H1 (cell line): ENCODE results near the gene KCNJ5. TPM values are rescaled to one million over a fixed set of nuclear protein-coding genes. Genes with fewer than 3 reads are reported as not detected.

ENCODE experiments used
- CTCF ChIA-PET: fragments of 300-600 bp; sonication (Branson Sonifier 250); formaldehyde crosslinking; loops from one replicate; lab custom pipeline; 2021; ENCODE audit not compliant: partially characterized antibody; lab: Charles Lee
- POLR2A ChIA-PET: fragments of 300-600 bp; sonication (Branson Sonifier 250); formaldehyde crosslinking; loops from one replicate; lab custom pipeline; 2021; ENCODE audit warnings: inconsistent platforms; ENCODE audit not compliant: partially characterized antibody; lab: Charles Lee
- DNase-seq, 2 experiments: peaks; one replicate each; pipeline versions ENCODE4 v3.0.0 to v3.0.0-alpha.2; 2010 to 2022; ENCODE audit warnings: low spot score in 2 of 2, low read depth in 1 of 2, mixed read lengths in 1 of 2
- FAIRE-seq: peaks from 2 replicates; lab custom pipeline; 2011; peaks lifted over from hg19 to GRCh38; lab: Jason Lieb, UNC
- H2AFZ ChIP-seq: 2 replicates; pipeline ENCODE4 v1.8.1; 2012; ENCODE audit warnings: low read length, inconsistent platforms
- H2AK5ac ChIP-seq: 2 replicates; pipeline ENCODE4 v1.6.1; 2013; ENCODE audit warnings: low read depth, low read length
- H2BK120ac ChIP-seq: replicated peaks from 2 replicates; pipeline ENCODE3; 2013; ENCODE audit warnings: low read depth, low read length, inconsistent platforms
- H2BK12ac ChIP-seq: 2 replicates; pipeline ENCODE4 v1.6.1; 2013; ENCODE audit warnings: low read depth, low read length
- H2BK15ac ChIP-seq: 2 replicates; pipeline ENCODE4 v1.6.1; 2013; ENCODE audit warnings: low read length
- H2BK20ac ChIP-seq: 2 replicates; pipeline ENCODE4 v1.6.1; 2013; ENCODE audit warnings: low read length
- H2BK5ac ChIP-seq: 2 replicates; pipeline ENCODE4 v1.6.1; 2013; ENCODE audit warnings: low read depth, low read length
- H3K14ac ChIP-seq: 2 replicates; pipeline ENCODE4 v1.6.1; 2013; ENCODE audit warnings: inconsistent platforms; ENCODE audit not compliant: insufficient read length
- H3K18ac ChIP-seq: 2 replicates; pipeline ENCODE4 v1.6.1; 2013; ENCODE audit warnings: low read length; ENCODE audit errors: extremely low read depth
- H3K23ac ChIP-seq: 2 replicates; pipeline ENCODE4 v1.6.1; 2013; ENCODE audit warnings: inconsistent platforms; ENCODE audit not compliant: insufficient read length
- H3K23me2 ChIP-seq: 2 replicates; pipeline ENCODE4 v1.6.1; 2013; ENCODE audit warnings: low read depth, low read length
- H3K27ac ChIP-seq: 2 replicates; pipeline ENCODE4 v1.6.1; 2011; ENCODE audit warnings: low read depth, low read length, inconsistent platforms
- H3K27me3 ChIP-seq, 4 experiments: replicated peaks in 1 of 4; 1 replicate in 1 of 4; 2 replicates in 3 of 4; pipeline versions ENCODE4 v1.6.1 to v1.8.1; 2011 to 2013; ENCODE audit warnings: low read length in 3 of 4, mild to moderate bottlenecking in 3 of 4, inconsistent platforms in 2 of 4, mixed read lengths in 2 of 4, moderate library complexity in 1 of 4; ENCODE audit not compliant: control insufficient read depth in 3 of 4, insufficient read depth in 3 of 4; ENCODE audit errors: extremely low read depth in 1 of 4
- H3K36me3 ChIP-seq, 4 experiments: 2 replicates each; pipeline versions ENCODE4 v1.6.1 to v1.8.1; 2011 to 2013; ENCODE audit warnings: mild to moderate bottlenecking in 4 of 4, low read length in 3 of 4, moderate library complexity in 2 of 4, control low read depth in 1 of 4, inconsistent platforms in 1 of 4; ENCODE audit not compliant: insufficient read depth in 4 of 4, control insufficient read depth in 2 of 4
- H3K4ac ChIP-seq: replicated peaks from 2 replicates; pipeline ENCODE3; 2013; ENCODE audit warnings: low read length, low read depth, mixed read lengths, inconsistent platforms; ENCODE audit not compliant: insufficient read length
- H3K4me1 ChIP-seq, 4 experiments: replicated peaks in 1 of 4; 1 replicate in 1 of 4; 2 replicates in 3 of 4; pipeline versions ENCODE4 v1.6.1 to v1.8.1; 2011 to 2013; ENCODE audit warnings: low read length in 3 of 4, inconsistent platforms in 2 of 4, mixed read lengths in 1 of 4; ENCODE audit not compliant: insufficient read depth in 4 of 4, control insufficient read depth in 3 of 4
- H3K4me2 ChIP-seq, 2 experiments: 2 replicates each; pipeline versions ENCODE4 v1.6.1 to v1.8.1; 2011 to 2013; ENCODE audit warnings: low read depth in 2 of 2, low read length in 2 of 2, control low read depth in 1 of 2, inconsistent platforms in 1 of 2, mild to moderate bottlenecking in 1 of 2; ENCODE audit not compliant: insufficient read depth in 1 of 2
- H3K4me3 ChIP-seq, 4 experiments: fragments of 200-600, 300-600 bp in 1 of 4; sonication (generic), shearing (Covaris generic), sonication (Bioruptor Twin) in 1 of 4; 2 replicates each; pipeline versions ENCODE4 v1.5.1 to v1.8.1; 2011 to 2016; ENCODE audit warnings: low read length in 4 of 4, low read depth in 3 of 4, control low read depth in 2 of 4, inconsistent platforms in 2 of 4, mild to moderate bottlenecking in 2 of 4, mixed read lengths in 1 of 4, moderate library complexity in 1 of 4; ENCODE audit not compliant: insufficient read depth in 2 of 4; ENCODE audit errors: extremely low read depth in 1 of 4
- H3K56ac ChIP-seq: replicated peaks from 2 replicates; pipeline ENCODE3; 2013; ENCODE audit warnings: low read depth, mild to moderate bottlenecking, mixed read lengths, low read length, inconsistent platforms; ENCODE audit not compliant: insufficient read length
- H3K79me1 ChIP-seq: 2 replicates; pipeline ENCODE4 v1.6.1; 2013; ENCODE audit warnings: low read depth, low read length, control low read depth
- H3K79me2 ChIP-seq, 2 experiments: 2 replicates each; pipeline versions ENCODE4 v1.6.1 to v1.8.1; 2012 to 2013; ENCODE audit warnings: low read length in 2 of 2, mild to moderate bottlenecking in 2 of 2, inconsistent platforms in 1 of 2; ENCODE audit not compliant: insufficient read depth in 2 of 2, control insufficient read depth in 1 of 2
- H3K9ac ChIP-seq, 4 experiments: replicated peaks in 1 of 4; 1 replicate in 1 of 4; 2 replicates in 3 of 4; pipeline versions ENCODE4 v1.6.1 to v1.8.1; 2011 to 2013; ENCODE audit warnings: low read depth in 3 of 4, low read length in 3 of 4, control low read depth in 2 of 4, mild to moderate bottlenecking in 2 of 4, moderate library complexity in 2 of 4, inconsistent platforms in 1 of 4; ENCODE audit errors: extremely low read depth in 1 of 4
- H3K9me3 ChIP-seq, 2 experiments: 2 replicates each; pipeline versions ENCODE4 v1.6.1 to v1.8.1; 2012 to 2013; ENCODE audit warnings: mild to moderate bottlenecking in 2 of 2, moderate library complexity in 2 of 2, control low read depth in 1 of 2, inconsistent platforms in 1 of 2, low read depth in 1 of 2, low read length in 1 of 2, mixed read lengths in 1 of 2; ENCODE audit not compliant: insufficient read depth in 2 of 2
- H4K20me1 ChIP-seq, 2 experiments: replicated peaks in 1 of 2; 2 replicates each; pipeline versions ENCODE3 to v1.8.1; 2011 to 2013; ENCODE audit warnings: inconsistent platforms in 2 of 2, low read length in 2 of 2, mild to moderate bottlenecking in 1 of 2; ENCODE audit not compliant: insufficient read depth in 2 of 2, control insufficient read depth in 1 of 2
- H4K5ac ChIP-seq: 2 replicates; pipeline ENCODE4 v1.6.1; 2013; ENCODE audit warnings: low read length, low read depth, mixed read lengths, inconsistent platforms; ENCODE audit not compliant: insufficient read length
- H4K8ac ChIP-seq: 2 replicates; pipeline ENCODE4 v1.8.0; 2013; ENCODE audit warnings: mild to moderate bottlenecking, moderate library complexity, low read length, inconsistent platforms; ENCODE audit not compliant: insufficient read depth; ENCODE audit errors: extremely low read depth
- H4K91ac ChIP-seq: replicated peaks from 2 replicates; pipeline ENCODE3; 2013; ENCODE audit warnings: low read length, mixed read lengths, inconsistent platforms; ENCODE audit not compliant: insufficient read length
- CBX8 ChIP-seq: fragments of 300-800, 300-1000 bp; sonication (generic); IDR thresholded peaks from 2 replicates; pipeline ENCODE4 v1.7.1; 2016; ENCODE audit warnings: low read depth, low read length, borderline replicate concordance
- CEBPB ChIP-seq: IDR thresholded peaks from 2 replicates; pipeline ENCODE4 v1.6.1; 2012; ENCODE audit warnings: low read depth, low read length
- NANOG ChIP-seq: IDR thresholded peaks from 2 replicates; pipeline ENCODE4 v1.6.1; 2011; ENCODE audit warnings: low read length, low read depth, mild to moderate bottlenecking, inconsistent platforms; ENCODE audit not compliant: insufficient read depth, poor library complexity, severe bottlenecking
- SIN3A ChIP-seq, 2 experiments: IDR thresholded peaks in 1 of 2; conservative IDR thresholded peaks in 1 of 2; 2 replicates each; pipeline ENCODE4 v1.6.1; 2011 to 2012; ENCODE audit warnings: low read length in 2 of 2, improper control_type of control experiment in 1 of 2, low read depth in 1 of 2, mild to moderate bottlenecking in 1 of 2
- SP4 ChIP-seq: IDR thresholded peaks from 2 replicates; pipeline ENCODE4 v1.6.1; 2012; ENCODE audit warnings: low read length, inconsistent platforms
- TBP ChIP-seq: IDR thresholded peaks from 2 replicates; pipeline ENCODE4 v1.6.1; 2011; ENCODE audit warnings: low read depth, low read length, improper control_type of control experiment
- WGBS, 2 experiments: shearing (Covaris generic) in 1 of 2; methylation state at CpG; one replicate each; pipeline versions ENCODE4 v1.1.6 to v1.1.7; 2013 to 2015; ENCODE audit warnings: low lambda C conversion rate in 2 of 2, mixed read lengths in 2 of 2, inconsistent platforms in 1 of 2, low coverage in 1 of 2, missing lambda C conversion rate in 1 of 2; ENCODE audit not compliant: insufficient replicate concordance in 2 of 2, insufficient coverage in 1 of 2, insufficient read length in 1 of 2; ENCODE audit errors: extremely low coverage in 1 of 2, missing lambda C conversion rate in 1 of 2; 5-methylcytosine and 5-hydroxymethylcytosine counted together
- polyA plus RNA-seq, 7 experiments: library from polyadenylated mRNA; depleted of rRNA in 3 of 7; stranded (reverse) in 5 of 7; unstranded in 2 of 7; fragments of >200 nt in 5 of 7; fragments of 200-250 nt in 2 of 7; gene quantifications; 1 replicate in 5 of 7; 2 replicates in 1 of 7; 4 replicates in 1 of 7; pipeline versions ENCODE4 v1.2.1 to v1.2.3, GENCODE V29; 2011 to 2013; ENCODE audit warnings: missing spikeins in 2 of 7, mixed read lengths in 2 of 7
- total RNA-seq: library from RNA; stranded (reverse); fragmentation: NEBNext Ultra II Directional; extraction: Animal tissue kit (Norgen Biotek cat#: 25700); gene quantifications from 2 replicates; pipeline ENCODE4 v1.2.1, GENCODE V29; 2021

KCNJ5 gene
- total and polyA plus RNA-seq, 2 of the 8 experiments (the other 6 are each of a cell fraction or from before 2014, with no cell fraction given), result 0.05 TPM; not detected in 1

- Histone ChIP-seq H4K91ac (no peak overlapping the region), H2BK15ac (no peak overlapping the region), H3K27me3 (peaks cover 0 to 6% (median 0%) of the 10 kb centered on the region in 4 experiments; a peak in 3 of 7 replicates), H2BK5ac (no peak overlapping the region), H2BK12ac (no peak overlapping the region), H3K79me2 (no peaks in the 10 kb centered on the region), H4K5ac (no peak overlapping the region), H2AFZ (no peak overlapping the region), H3K18ac (no peak overlapping the region), H4K20me1 (no peaks in the 10 kb centered on the region), H3K23ac (no peak overlapping the region), H3K56ac (no peak overlapping the region), H4K8ac (no peak overlapping the region), H3K14ac (no peak overlapping the region), H2BK20ac (no peak overlapping the region), H2AK5ac (no peak overlapping the region), H3K79me1 (no peaks in the 10 kb centered on the region), H3K9ac (no peak overlapping the region), H3K4ac (no peak overlapping the region), H3K9me3 (no peaks in the 10 kb centered on the region), H2BK120ac (no peak overlapping the region), H3K23me2 (no peaks in the 10 kb centered on the region), H3K4me3 (no peak overlapping the region), H3K4me1 (peaks cover 0 to 6% (median 4%) of the 10 kb centered on the region in 4 experiments; a peak in 6 of 7 replicates), H3K27ac (no peak overlapping the region), H3K4me2 (no peak overlapping the region), H3K36me3 (no peaks in the 10 kb centered on the region)
- no peak for FAIRE-seq
- ChIA-PET CTCF (interaction anchor here (13.4 to 14.7 kb wide), 3 partner anchors 10 to 54 kb away, joined by 108 to 243 read pairs (median 215); partner anchors contain the start of gene KCNJ5), POLR2A (no interaction called here)
- DNase-seq, result no peak
- TF ChIP-seq CBX8 (no peak), SIN3A (conservative IDR thresholded peaks at IDR 0.05 in 1 of 2, IDR thresholded peaks at IDR 0.05 in 1 of 2; ENCODE audit: low read depth in 1 of 2, low read length in 2 of 2) (no peak), CEBPB (no peak), SP4 (no peak), TBP (no peak), NANOG (no peak)
- WGBS, 2 experiments, result 94% methylated on average over 13 of the region's 13 CpGs; no CpG with 5 or more reads in 1 of the 2 experiments
Measured at GRCh38 chr11:128942272-128942612, 51.1 kb downstream of the KCNJ5 start.
